ENCODE measurements around the gene ZNF322. TPM values are rescaled to one million over a fixed set of nuclear protein-coding genes. Genes with fewer than 3 reads are reported as not detected.
A peak's percentile ranks its signal among the peaks of the same experiment; 100 is the strongest.

The ZNF322 gene
- total and polyA plus RNA-seq, 3 experiments from 2014 or later, result 9.9 to 15.2 (median 13.7) TPM

- CTCF ChIA-PET, result no interaction called here
- Mint-ChIP-seq H3K9me3 (no peaks in the 10 kb centered on the region), H3K27me3 (peaks cover 0 to 9% of the 10 kb centered on the region in 2 donors)
These were observed 60.4 kb downstream of the ZNF322 start for GRCh38 chr6:26599134-26599533.

DNA sequence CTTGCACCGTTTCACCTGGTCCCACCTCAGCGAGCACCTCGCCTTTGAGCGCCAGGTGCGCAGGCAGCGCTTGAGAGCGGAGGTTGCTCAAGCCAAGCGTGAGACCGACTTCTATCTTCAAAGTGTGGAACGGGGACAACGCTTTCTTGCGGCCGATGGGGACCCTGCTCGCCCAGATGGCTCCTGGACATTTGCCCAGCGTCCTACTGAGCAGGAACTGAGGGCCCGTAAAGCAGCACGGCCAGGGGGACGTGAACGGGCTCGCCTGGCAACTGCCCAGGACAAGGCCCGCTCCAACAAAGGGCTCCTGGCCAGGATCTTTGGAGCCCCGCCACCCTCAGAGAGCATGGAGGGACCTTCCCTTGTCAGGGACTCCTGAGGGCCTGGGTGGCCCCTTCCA is 61.3 kb downstream of the ZNF322 start:
- POLR2A ChIA-PET, result no interaction called here
- H3K27me3 Mint-ChIP-seq, result peaks cover 0 to 17% of the 10 kb centered on the region in 2 donors

More at GRCh38 chr6:26599134-26599533, 60.4 kb downstream of the ZNF322 start:
- POLR2A ChIA-PET, result no interaction called here
- Mint-ChIP-seq H3K27ac (peak overlapping the region in 5 of 8 donors; percentile 2 to 77 (median 39)), H3K4me3 (peak overlapping the region in 4 of 7 donors; percentile 16 to 75 (median 46)), H3K36me3 (peaks cover 0 to 29% (median 9%) of the 10 kb centered on the region in 3 donors), H3K4me1 (peaks cover 8 to 13% (median 9%) of the 10 kb centered on the region in 3 donors)
- H3K9me3 ChIP-seq (ENCODE audit: low read length), result no peaks in the 10 kb centered on the region
- H3K4me1 ChIP-seq (ENCODE audit: insufficient read depth, low read length), result peaks cover 21% of the 10 kb centered on the region
- peaks cover 2% of the 10 kb centered on the region for H3K27me3 ChIP-seq (ENCODE audit: insufficient read depth, low read length, poor library complexity, severe bottlenecking)
- no peak overlapping the region for H3K27ac ChIP-seq (ENCODE audit: low read depth, low read length)
- H3K36me3 ChIP-seq (ENCODE audit: insufficient read depth, low read length), result peaks cover 22% of the 10 kb centered on the region
- H3K4me3 ChIP-seq (ENCODE audit: low read length), result no peak overlapping the region
- no peak for DNase-seq

DNA sequence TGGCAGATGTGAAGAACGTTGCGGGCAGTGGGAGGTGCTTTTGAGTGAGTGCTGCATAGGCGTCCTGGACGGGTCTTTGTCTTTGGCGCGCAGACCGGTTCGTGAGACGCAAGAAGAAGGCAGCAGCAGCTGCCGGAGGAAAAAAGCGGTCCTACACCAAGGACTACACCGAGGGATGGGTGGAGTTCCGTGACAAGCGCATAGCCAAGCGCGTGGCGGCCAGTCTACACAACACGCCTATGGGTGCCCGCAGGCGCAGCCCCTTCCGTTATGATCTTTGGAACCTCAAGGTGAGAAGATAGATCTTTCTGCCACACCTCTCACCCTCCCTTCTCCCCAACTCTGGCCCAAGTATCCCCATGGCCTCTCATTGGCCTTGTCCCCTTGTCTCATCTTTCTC is 61.7 kb downstream of the ZNF322 start:
- Histone ChIP-seq H3K4me3 (ENCODE audit: low read length) (peak overlapping the region; percentile 72), H3K4me1 (ENCODE audit: insufficient read depth, low read length) (peaks cover 21% of the 10 kb centered on the region), H3K36me3 (ENCODE audit: insufficient read depth, low read length) (peaks cover 22% of the 10 kb centered on the region), H3K9me3 (ENCODE audit: low read length) (no peaks in the 10 kb centered on the region), H3K27ac (ENCODE audit: low read depth, low read length) (peak overlapping the region; percentile 90), H3K27me3 (ENCODE audit: insufficient read depth, low read length, poor library complexity, severe bottlenecking) (peaks cover 5% of the 10 kb centered on the region)
- Mint-ChIP-seq H3K4me1 (peaks cover 8 to 13% (median 9%) of the 10 kb centered on the region in 3 donors), H3K27ac (peak overlapping the region in 2 of 8 donors; percentile 88 to 94), H3K27me3 (peaks cover 0 to 20% of the 10 kb centered on the region in 2 donors), H3K4me3 (peak overlapping the region in 1 of 7 donors; percentile 84), H3K36me3 (peaks cover 0 to 29% (median 9%) of the 10 kb centered on the region in 3 donors), H3K9me3 (no peaks in the 10 kb centered on the region)
- DNase-seq, result no peak
- ChIA-PET POLR2A (interaction anchor here (0.5 kb wide), 1 partner anchor 1288 kb away, joined by 3 read pairs; no protein-coding TSS in a partner anchor), CTCF (no interaction called here)

More for the DNA sequence above, 61.3 kb downstream of the ZNF322 start:
- Mint-ChIP-seq H3K27ac (peak overlapping the region in 3 of 8 donors; percentile 91 to 94 (median 92)), H3K4me3 (peak overlapping the region in 2 of 7 donors; percentile 84 to 88), H3K9me3 (no peaks in the 10 kb centered on the region), H3K4me1 (peaks cover 8 to 13% (median 9%) of the 10 kb centered on the region in 3 donors), H3K36me3 (peaks cover 0 to 29% (median 9%) of the 10 kb centered on the region in 3 donors)
- CTCF ChIA-PET, result no interaction called here
- Histone ChIP-seq H3K27ac (ENCODE audit: low read depth, low read length) (no peak overlapping the region), H3K4me3 (ENCODE audit: low read length) (no peak overlapping the region), H3K4me1 (ENCODE audit: insufficient read depth, low read length) (peaks cover 21% of the 10 kb centered on the region), H3K27me3 (ENCODE audit: insufficient read depth, low read length, poor library complexity, severe bottlenecking) (peaks cover 5% of the 10 kb centered on the region), H3K9me3 (ENCODE audit: low read length) (no peaks in the 10 kb centered on the region), H3K36me3 (ENCODE audit: insufficient read depth, low read length) (peaks cover 22% of the 10 kb centered on the region)
- no peak for DNase-seq

GRCh38 chr6:26597389-26597766 is 62.2 kb downstream of the ZNF322 start:
- Mint-ChIP-seq H3K27ac (no peak overlapping the region), H3K36me3 (peaks cover 0 to 29% (median 7%) of the 10 kb centered on the region in 3 donors), H3K27me3 (peaks cover 0 to 24% of the 10 kb centered on the region in 2 donors), H3K4me3 (no peak overlapping the region), H3K4me1 (peaks cover 8 to 13% (median 9%) of the 10 kb centered on the region in 3 donors), H3K9me3 (no peaks in the 10 kb centered on the region)
- no peak for DNase-seq
- peaks cover 22% of the 10 kb centered on the region for H3K36me3 ChIP-seq (ENCODE audit: insufficient read depth, low read length)
- CTCF ChIA-PET, result no interaction called here
- H3K9me3 ChIP-seq (ENCODE audit: low read length), result no peaks in the 10 kb centered on the region
- POLR2A ChIA-PET, result interaction anchor here (0.5 kb wide), 1 partner anchor 1289 kb away, joined by 3 read pairs; no protein-coding TSS in a partner anchor
- peak overlapping the region; percentile 72 for H3K4me3 ChIP-seq (ENCODE audit: low read length)
- peaks cover 5% of the 10 kb centered on the region for H3K27me3 ChIP-seq (ENCODE audit: insufficient read depth, low read length, poor library complexity, severe bottlenecking)
- peaks cover 21% of the 10 kb centered on the region for H3K4me1 ChIP-seq (ENCODE audit: insufficient read depth, low read length)
- H3K27ac ChIP-seq (ENCODE audit: low read depth, low read length), result peak overlapping the region; percentile 90

- Mint-ChIP-seq H3K4me1 (peaks cover 8 to 13% (median 9%) of the 10 kb centered on the region in 3 donors), H3K27me3 (peaks cover 0 to 30% of the 10 kb centered on the region in 2 donors), H3K36me3 (peaks cover 0 to 29% (median 7%) of the 10 kb centered on the region in 3 donors), H3K4me3 (no peak within 1 kb of the TSS), H3K27ac (no peak within 1 kb of the TSS), H3K9me3 (no peaks in the 10 kb centered on the region)
- Histone ChIP-seq H3K27ac (ENCODE audit: low read depth, low read length) (peak within 1 kb of the TSS; percentile 90), H3K9me3 (ENCODE audit: low read length) (no peaks in the 10 kb centered on the region), H3K4me3 (ENCODE audit: low read length) (peak within 1 kb of the TSS; percentile 72), H3K36me3 (ENCODE audit: insufficient read depth, low read length) (peaks cover 22% of the 10 kb centered on the region), H3K4me1 (ENCODE audit: insufficient read depth, low read length) (peaks cover 21% of the 10 kb centered on the region), H3K27me3 (ENCODE audit: insufficient read depth, low read length, poor library complexity, severe bottlenecking) (peaks cover 5% of the 10 kb centered on the region)
- ChIA-PET POLR2A (interaction anchor here (1.1 kb wide), 1 partner anchor 42 kb away, joined by 3 read pairs; no protein-coding TSS in a partner anchor), CTCF (interaction anchor here (1.4 to 8.3 kb wide), 10 partner anchors 15 to 419 kb away, joined by 3 to 97 read pairs (median 13); no protein-coding TSS in a partner anchor)
- peak; percentile 94 to 97 (median 96) for DNase-seq
These were observed 62.8 kb downstream of the ZNF322 start, which contains the start of gene ABT1 for GRCh38 chr6:26596579-26597388. ABT1 (plus strand) TSS chr6:26596953; CDS start chr6:26596983, 30 bp downstream.

DNA sequence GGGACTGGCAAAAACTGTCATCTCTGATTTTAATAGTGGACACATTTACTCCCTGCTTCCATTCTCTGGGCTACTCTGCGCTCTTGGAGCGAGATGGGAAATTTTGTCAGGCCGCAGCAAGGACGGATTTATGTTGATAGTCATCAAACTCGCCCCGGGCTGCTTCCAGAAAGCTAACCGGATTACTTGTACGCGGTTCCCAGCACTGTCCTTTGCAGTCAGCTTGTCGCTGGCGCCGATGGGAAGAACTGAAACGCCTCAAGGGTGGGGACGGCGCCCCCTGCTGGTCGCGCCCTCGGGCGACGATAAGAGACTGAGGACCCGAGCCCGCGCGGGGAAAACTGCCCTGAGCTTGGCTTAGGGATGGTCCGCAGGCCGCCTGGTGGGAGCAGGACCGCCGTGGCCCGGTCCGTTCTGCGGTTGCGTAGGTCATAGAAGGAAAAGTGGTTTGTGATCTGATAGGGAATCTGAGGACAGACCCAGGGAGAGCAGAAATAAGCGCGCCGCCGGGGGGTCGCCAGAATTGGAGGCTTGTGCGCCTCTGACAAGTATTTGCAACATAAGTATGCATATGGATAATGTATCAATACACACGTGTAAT is 63.8 kb downstream of the ZNF322 start:
- CTCF ChIA-PET, result interaction anchor here (0.6 to 8.3 kb wide), 37 partner anchors 8 to 524 kb away, joined by 3 to 97 read pairs (median 4); partner anchors contain the start of genes BTN3A3, HMGN4 and ZNF322
- no peaks in the 10 kb centered on the region for H3K9me3 Mint-ChIP-seq
- H3K27me3 Mint-ChIP-seq, result peaks cover 0 to 40% of the 10 kb centered on the region in 2 donors
- POLR2A ChIA-PET, result interaction anchor here (0.6 to 1.2 kb wide), 6 partner anchors 27 to 531 kb away, joined by 3 to 4 read pairs (median 3); a partner anchor contains a TSS
- peaks cover 0 to 27% (median 7%) of the 10 kb centered on the region in 3 donors for H3K36me3 Mint-ChIP-seq
- DNase-seq, result peak; percentile 74 to 87 (median 81)
- Histone ChIP-seq H3K36me3 (ENCODE audit: insufficient read depth, low read length) (peaks cover 22% of the 10 kb centered on the region), H3K9me3 (ENCODE audit: low read length) (no peaks in the 10 kb centered on the region), H3K27me3 (ENCODE audit: insufficient read depth, low read length, poor library complexity, severe bottlenecking) (peaks cover 5% of the 10 kb centered on the region), H3K4me1 (ENCODE audit: insufficient read depth, low read length) (peaks cover 21% of the 10 kb centered on the region), H3K27ac (ENCODE audit: low read depth, low read length) (peak overlapping the region; percentile 90), H3K4me3 (ENCODE audit: low read length) (peak overlapping the region; percentile 72)
- H3K27ac Mint-ChIP-seq, result no peak overlapping the region
- peaks cover 8 to 13% (median 9%) of the 10 kb centered on the region in 3 donors for H3K4me1 Mint-ChIP-seq
- H3K4me3 Mint-ChIP-seq, result no peak overlapping the region

DNA sequence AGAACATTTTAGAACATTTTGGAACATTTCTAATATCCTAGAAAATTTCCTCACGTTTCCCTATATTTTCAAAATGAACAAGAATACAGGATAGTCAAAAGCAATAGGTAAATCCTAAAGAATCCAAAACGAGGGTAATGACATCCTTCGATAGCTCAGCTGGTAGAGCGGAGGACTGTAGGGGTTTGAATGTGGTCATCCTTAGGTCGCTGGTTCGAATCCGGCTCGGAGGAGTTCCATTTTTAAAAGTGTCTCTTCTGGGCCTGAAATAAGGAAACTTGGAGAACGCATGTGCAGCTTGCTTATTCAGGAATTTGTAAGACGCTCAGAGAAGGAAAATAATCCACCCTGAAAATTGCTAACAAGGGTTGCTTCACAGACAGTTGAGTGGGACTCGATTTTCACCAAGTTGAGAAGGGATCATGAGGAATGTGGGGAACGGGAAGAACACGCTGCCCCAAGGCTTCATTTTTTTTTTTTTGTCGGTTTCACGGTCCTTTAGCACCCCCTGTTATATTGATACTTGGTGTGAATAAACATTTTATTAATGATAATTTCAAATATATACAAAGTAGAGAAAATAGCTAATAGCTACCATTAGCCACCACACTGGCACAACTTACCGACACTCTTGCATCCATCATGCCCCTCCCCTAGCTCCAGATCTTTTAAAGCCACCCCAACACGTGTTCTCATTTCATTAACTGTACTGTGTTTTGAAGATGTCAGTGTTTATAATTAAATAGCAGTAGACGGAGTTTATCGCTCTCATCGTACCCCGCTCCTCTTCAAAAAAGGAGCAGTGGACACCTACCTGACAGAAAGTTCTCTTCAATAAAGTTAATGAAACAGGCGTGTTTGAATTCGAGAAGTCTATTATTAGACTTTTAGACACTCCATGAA is 64.6 kb downstream of the ZNF322 start:
- Mint-ChIP-seq H3K36me3 (peaks cover 0 to 22% (median 7%) of the 10 kb centered on the region in 3 donors), H3K27me3 (peaks cover 0 to 45% of the 10 kb centered on the region in 2 donors), H3K9me3 (no peaks in the 10 kb centered on the region), H3K27ac (no peak overlapping the region), H3K4me1 (peaks cover 8 to 13% (median 9%) of the 10 kb centered on the region in 3 donors), H3K4me3 (peak overlapping the region in 3 of 7 donors; percentile 8 to 43 (median 24))
- Histone ChIP-seq H3K9me3 (ENCODE audit: low read length) (no peaks in the 10 kb centered on the region), H3K27ac (ENCODE audit: low read depth, low read length) (peak overlapping the region; percentile 90), H3K4me1 (ENCODE audit: insufficient read depth, low read length) (peaks cover 21% of the 10 kb centered on the region), H3K36me3 (ENCODE audit: insufficient read depth, low read length) (peaks cover 19% of the 10 kb centered on the region), H3K27me3 (ENCODE audit: insufficient read depth, low read length, poor library complexity, severe bottlenecking) (peaks cover 5% of the 10 kb centered on the region), H3K4me3 (ENCODE audit: low read length) (peak overlapping the region; percentile 72)
- ChIA-PET POLR2A (interaction anchor here (0.6 to 1.2 kb wide), 4 partner anchors 26 to 532 kb away, joined by 3 to 4 read pairs (median 3); a partner anchor contains a TSS), CTCF (interaction anchor here (0.6 to 8.3 kb wide), 36 partner anchors 8 to 524 kb away, joined by 3 to 97 read pairs (median 4); partner anchors contain the start of genes BTN3A3, HMGN4 and ZNF322)
- no peak for DNase-seq

Data from CD8-positive, alpha-beta memory T cell (primary cell).